Transverse colon (tissue), 4 donors: ENCODE data around the gene PRR18.

Source experiments
- CTCF ChIP-seq, 5 experiments: fragments of 200-600 bp in 3 of 5; fragments of 450-650 bp in 2 of 5; sonication (generic) in 3 of 5; IDR thresholded peaks; 1 replicate in 2 of 5; 2 replicates in 3 of 5; pipeline ENCODE4 v1.5.1; 2016 to 2017; ENCODE audit warnings: antibody characterized with exemption in 5 of 5, inconsistent platforms in 3 of 5, mild to moderate bottlenecking in 2 of 5, moderate library complexity in 1 of 5
- POLR2A ChIP-seq: fragments of 450-650 bp; IDR thresholded peaks from one replicate; pipeline ENCODE4 v1.6.1; 2016; ENCODE audit warnings: antibody characterized with exemption, mild to moderate bottlenecking, moderate library complexity
- POLR2AphosphoS5 ChIP-seq, 3 donors: sonication (generic); formaldehyde crosslinking; IDR thresholded peaks; one replicate each; pipeline ENCODE4 v1.6.1; 2016; ENCODE audit warnings: antibody characterized with exemption in 3 of 3

GRCh38 chr6:166289207-166290060 lies 18.8 kb downstream of the PRR18 start:
- TF ChIP-seq POLR2AphosphoS5 (IDR thresholded peaks at IDR 0.05) (no peak), CTCF (IDR thresholded peaks at IDR 0.05) (no peak), POLR2A (no peak)
